ENCODE data around the gene PIGQ. TPM values are rescaled to one million over a fixed set of nuclear protein-coding genes. Genes with fewer than 3 reads are reported as not detected.

The PIGQ gene
- total RNA-seq, 1 experiment from 2014 or later = 83.5 TPM

- ATAC-seq = no peak
- intact Hi-C loops (cut with micrococcal nuclease; ENCODE audit: unreplicated experiment) = no loop called here
- ChIA-PET CTCF (no interaction called here), POLR2A (no interaction called here)
- Histone ChIP-seq H3K4me3 (ENCODE audit: low read depth in 2 of 2, low read length in 2 of 2) (no peak overlapping the region), H3K27me3 (ENCODE audit: control insufficient read depth, insufficient read depth, low read length) (no peaks in the 10 kb centered on the region), H3K36me3 (ENCODE audit: control insufficient read depth, insufficient read depth, low read length) (no peaks in the 10 kb centered on the region), H3K9me3 (ENCODE audit: control insufficient read depth, insufficient read depth, low read depth, low read length) (no peaks in the 10 kb centered on the region), H3K4me1 (ENCODE audit: control insufficient read depth, insufficient read depth, low read length) (peaks cover 30% of the 10 kb centered on the region), H3K27ac (ENCODE audit: low read length) (no peak overlapping the region)
- TF ChIP-seq, protein P1, sequence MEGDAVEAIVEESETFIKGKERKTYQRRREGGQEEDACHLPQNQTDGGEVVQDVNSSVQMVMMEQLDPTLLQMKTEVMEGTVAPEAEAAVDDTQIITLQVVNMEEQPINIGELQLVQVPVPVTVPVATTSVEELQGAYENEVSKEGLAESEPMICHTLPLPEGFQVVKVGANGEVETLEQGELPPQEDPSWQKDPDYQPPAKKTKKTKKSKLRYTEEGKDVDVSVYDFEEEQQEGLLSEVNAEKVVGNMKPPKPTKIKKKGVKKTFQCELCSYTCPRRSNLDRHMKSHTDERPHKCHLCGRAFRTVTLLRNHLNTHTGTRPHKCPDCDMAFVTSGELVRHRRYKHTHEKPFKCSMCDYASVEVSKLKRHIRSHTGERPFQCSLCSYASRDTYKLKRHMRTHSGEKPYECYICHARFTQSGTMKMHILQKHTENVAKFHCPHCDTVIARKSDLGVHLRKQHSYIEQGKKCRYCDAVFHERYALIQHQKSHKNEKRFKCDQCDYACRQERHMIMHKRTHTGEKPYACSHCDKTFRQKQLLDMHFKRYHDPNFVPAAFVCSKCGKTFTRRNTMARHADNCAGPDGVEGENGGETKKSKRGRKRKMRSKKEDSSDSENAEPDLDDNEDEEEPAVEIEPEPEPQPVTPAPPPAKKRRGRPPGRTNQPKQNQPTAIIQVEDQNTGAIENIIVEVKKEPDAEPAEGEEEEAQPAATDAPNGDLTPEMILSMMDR (IDR thresholded peaks at IDR 0.05) = no peak
- no peak for TF ChIP-seq POLR2AphosphoS5 (IDR thresholded peaks at IDR 0.05; ENCODE audit: low read depth, low read length)
- no peak for TF ChIP-seq SIN3A (IDR thresholded peaks at IDR 0.05; ENCODE audit: borderline replicate concordance, insufficient read depth, low read depth, low read length)
- TF ChIP-seq REST (IDR thresholded peaks at IDR 0.05; ENCODE audit: insufficient read depth in 1 of 2, low read depth in 2 of 2, low read length in 1 of 2) = no peak
- no peak for TF ChIP-seq TCF7L2 (IDR thresholded peaks at IDR 0.05; ENCODE audit: low read depth, low read length)
- BruUV-seq (replicated peaks) = no TSS peak
- in situ Hi-C loops (cut with HindIII; ENCODE audit: low pct_unique_long_range_greater_than_20kb, low sequenced_read_pairs) = no loop called here
- no peak for DNase-seq (ENCODE audit: low read depth, low spot score)
Measured at GRCh38 chr16:523097-523741, 46.5 kb upstream of the PIGQ start.

GRCh38 chr16:524274-525040, 45.3 kb upstream of the PIGQ start:
- Histone ChIP-seq H3K4me3 (ENCODE audit: low read depth in 2 of 2, low read length in 2 of 2) (no peak overlapping the region), H3K9me3 (ENCODE audit: control insufficient read depth, insufficient read depth, low read depth, low read length) (no peaks in the 10 kb centered on the region), H3K4me1 (ENCODE audit: control insufficient read depth, insufficient read depth, low read length) (peaks cover 34% of the 10 kb centered on the region), H3K27me3 (ENCODE audit: control insufficient read depth, insufficient read depth, low read length) (no peaks in the 10 kb centered on the region), H3K36me3 (ENCODE audit: control insufficient read depth, insufficient read depth, low read length) (no peaks in the 10 kb centered on the region), H3K27ac (ENCODE audit: low read length) (peak overlapping the region; percentile 14)
- CTCF ChIA-PET = interaction anchor here (0.6 kb wide), 1 partner anchor 132 kb away, joined by 4 read pairs; no protein-coding TSS in a partner anchor
- intact Hi-C loops (cut with micrococcal nuclease; ENCODE audit: unreplicated experiment) = no loop called here
- in situ Hi-C loops (cut with HindIII; ENCODE audit: low pct_unique_long_range_greater_than_20kb, low sequenced_read_pairs) = no loop called here
- POLR2A ChIA-PET = no interaction called here
- BruUV-seq (replicated peaks) = no TSS peak
- TF ChIP-seq, protein P1 (IDR thresholded peaks at IDR 0.05) = no peak
- TF ChIP-seq TCF7L2 (IDR thresholded peaks at IDR 0.05; ENCODE audit: low read depth, low read length) = no peak
- TF ChIP-seq SIN3A (IDR thresholded peaks at IDR 0.05; ENCODE audit: borderline replicate concordance, insufficient read depth, low read depth, low read length) = no peak
- no peak for TF ChIP-seq REST (IDR thresholded peaks at IDR 0.05; ENCODE audit: insufficient read depth in 1 of 2, low read depth in 2 of 2, low read length in 1 of 2)
- TF ChIP-seq POLR2AphosphoS5 (IDR thresholded peaks at IDR 0.05; ENCODE audit: low read depth, low read length) = no peak; the same call in none of the 2 replicates
- no peak for ATAC-seq
- DNase-seq (ENCODE audit: low read depth, low spot score) = no peak
